Testis (tissue), 3 donors: ENCODE measurements around the gene FXYD7. TPM values are rescaled to one million over a fixed set of nuclear protein-coding genes. Genes with fewer than 3 reads are reported as not detected.

Experiments used
- polyA plus RNA-seq: library from polyadenylated mRNA; stranded (reverse); fragments of 350-450 nt; fragmentation: Illumina TruSeq; extraction: RNeasy Lipid Tissue Mini Kit (QIAGEN cat#74804); gene quantifications from one replicate; pipeline ENCODE4 v1.2.3, GENCODE V29; 2014; ENCODE audit warnings: low read depth, low replicate concordance; ENCODE audit not compliant: insufficient read depth
- small RNA-seq, 2 donors: library from RNA; depleted of rRNA; stranded (forward); fragments of <200 nt; gene quantifications; one replicate each; pipeline ENCODE3, GENCODE V24; 2016
- total RNA-seq, 2 donors: library from RNA; depleted of rRNA; stranded (reverse); fragments of >200 nt; gene quantifications; one replicate each; pipeline ENCODE4 v1.2.3, GENCODE V29; 2016

Gene FXYD7
- total and polyA plus RNA-seq, 3 donors from 2014 or later: 1.2 to 2.1 TPM; not detected in 1

Small RNA genes lying within 50 kb of the gene (small RNA-seq; reads per million reads assigned to genes)
- gene AC020907.2: 0 reads per million in 2 donors

Other genes with a start within 250 kb of the FXYD7 start
- 1 to 10 TPM; 2.0 to 3.3 TPM for gene ZNF30, start 216.4 kb upstream of the FXYD7 start, total RNA-seq
- 4.8 TPM for gene ZNF30, start 216.4 kb upstream of the FXYD7 start, polyA plus RNA-seq
- gene ZNF792, start 179.0 kb upstream of the FXYD7 start, total RNA-seq: 1 to 10 TPM; 5.4 to 6.6 TPM
- 2.3 TPM for gene ZNF792, start 179.0 kb upstream of the FXYD7 start, polyA plus RNA-seq
- gene GRAMD1A, start 142.9 kb upstream of the FXYD7 start, total RNA-seq: 10 to 100 TPM; 92.4 to 99.3 TPM
- gene GRAMD1A, start 142.9 kb upstream of the FXYD7 start, polyA plus RNA-seq: 62.8 TPM
- gene SCN1B, start 112.8 kb upstream of the FXYD7 start, total RNA-seq: 1 to 10 TPM; 3.5 to 6.6 TPM
- 7.5 TPM for gene SCN1B, start 112.8 kb upstream of the FXYD7 start, polyA plus RNA-seq
- gene HPN, start 101.5 kb upstream of the FXYD7 start, total RNA-seq: 1 to 10 TPM in 1 of 2 donors, under 1 TPM in 1; 0.79 to 1.7 TPM
- 8.2 TPM for gene HPN, start 101.5 kb upstream of the FXYD7 start, polyA plus RNA-seq
- 1 to 10 TPM in 1 of 2 donors, not detected in 1; 2.6 TPM for gene FXYD3, start 27.4 kb upstream of the FXYD7 start, total RNA-seq
- not detected for gene FXYD3, start 27.4 kb upstream of the FXYD7 start, polyA plus RNA-seq
- gene LGI4, start 8.2 kb upstream of the FXYD7 start, total RNA-seq: 1 to 10 TPM; 4.5 to 7.9 TPM
- 4.5 TPM for gene LGI4, start 8.2 kb upstream of the FXYD7 start, polyA plus RNA-seq
- gene FXYD1, start 4.4 kb upstream of the FXYD7 start, total RNA-seq: 10 to 100 TPM in 1 of 2 donors, 1 to 10 TPM in 1; 2.3 to 11.1 TPM
- 48.5 TPM for gene FXYD1, start 4.4 kb upstream of the FXYD7 start, polyA plus RNA-seq
- gene FXYD5, start 11.5 kb downstream of the FXYD7 start, total RNA-seq: 10 to 100 TPM in 1 of 2 donors, 1 to 10 TPM in 1; 5.7 to 17.5 TPM
- gene FXYD5, start 11.5 kb downstream of the FXYD7 start, polyA plus RNA-seq: 38.1 TPM
- 100 to 1,000 TPM in 1 of 2 donors, 10 to 100 TPM in 1; 18.4 to 105 TPM for gene FAM187B, start 85.5 kb downstream of the FXYD7 start, total RNA-seq
- 79.2 TPM for gene FAM187B, start 85.5 kb downstream of the FXYD7 start, polyA plus RNA-seq
- gene LSR, start 105.7 kb downstream of the FXYD7 start, total RNA-seq: 100 to 1,000 TPM; 154 to 195 TPM
- gene LSR, start 105.7 kb downstream of the FXYD7 start, polyA plus RNA-seq: 85.7 TPM
- 100 to 1,000 TPM; 105 to 123 TPM for gene USF2, start 125.7 kb downstream of the FXYD7 start, total RNA-seq
- gene USF2, start 125.7 kb downstream of the FXYD7 start, polyA plus RNA-seq: 83.1 TPM
- gene HAMP, start 139.3 kb downstream of the FXYD7 start, total RNA-seq: not detected
- gene HAMP, start 139.3 kb downstream of the FXYD7 start, polyA plus RNA-seq: 1.6 TPM
- gene MAG, start 148.9 kb downstream of the FXYD7 start, total RNA-seq: 10 to 100 TPM; 10.8 to 18.4 TPM
- gene MAG, start 148.9 kb downstream of the FXYD7 start, polyA plus RNA-seq: 5.4 TPM
- gene CD22, start 185.9 kb downstream of the FXYD7 start, total RNA-seq: 10 to 100 TPM; 15.0 TPM
- 10.1 TPM for gene CD22, start 185.9 kb downstream of the FXYD7 start, polyA plus RNA-seq
- under 1 TPM; 0.31 to 0.81 TPM for gene FFAR1, start 204.6 kb downstream of the FXYD7 start, total RNA-seq
- gene FFAR1, start 204.6 kb downstream of the FXYD7 start, polyA plus RNA-seq: 0.26 TPM
- under 1 TPM; 0.25 to 0.47 TPM for gene FFAR3, start 215.2 kb downstream of the FXYD7 start, total RNA-seq
- gene FFAR3, start 215.2 kb downstream of the FXYD7 start, polyA plus RNA-seq: not detected
- gene GPR42, start 227.8 kb downstream of the FXYD7 start, total RNA-seq: not detected
- not detected for gene GPR42, start 227.8 kb downstream of the FXYD7 start, polyA plus RNA-seq